ENCODE data around the gene CCDC148.

Gene CCDC148

GRCh38 chr2:158181171-158181570 is 275.4 kb downstream of the CCDC148 start:
- no peaks in the 10 kb centered on the region for H3K36me3 Mint-ChIP-seq
- H3K4me3 Mint-ChIP-seq = no peak overlapping the region
- no peak overlapping the region for H3K27ac Mint-ChIP-seq
- no peaks in the 10 kb centered on the region for H3K4me1 Mint-ChIP-seq
- H3K27me3 Mint-ChIP-seq = no peaks in the 10 kb centered on the region
- DNase-seq (ENCODE audit: low spot score in 2 of 2) (no peak), ATAC-seq (ENCODE audit: low read depth) (no peak)
- no peaks in the 10 kb centered on the region for H3K9me3 Mint-ChIP-seq

GRCh38 chr2:158179660-158180059 is 276.9 kb downstream of the CCDC148 start:
- Mint-ChIP-seq H3K9me3 (no peaks in the 10 kb centered on the region), H3K27me3 (peaks cover 5% of the 10 kb centered on the region), H3K36me3 (no peaks in the 10 kb centered on the region), H3K27ac (no peak overlapping the region), H3K4me3 (no peak overlapping the region), H3K4me1 (no peaks in the 10 kb centered on the region)
- ATAC-seq (ENCODE audit: low read depth) (no peak), DNase-seq (ENCODE audit: low spot score in 2 of 2) (no peak)

- no peak for ATAC-seq (ENCODE audit: low read depth)
- no peak for DNase-seq (ENCODE audit: low spot score in 2 of 2)
- Mint-ChIP-seq H3K27me3 (peaks cover 5% of the 10 kb centered on the region), H3K9me3 (no peaks in the 10 kb centered on the region), H3K4me3 (no peak overlapping the region), H3K4me1 (no peaks in the 10 kb centered on the region), H3K36me3 (no peaks in the 10 kb centered on the region), H3K27ac (no peak overlapping the region)
Observed at GRCh38 chr2:158178646-158179045, 277.9 kb downstream of the CCDC148 start.

- no peak for ATAC-seq (ENCODE audit: low read depth)
- H3K36me3 Mint-ChIP-seq = no peaks in the 10 kb centered on the region
Observed at GRCh38 chr2:158174956-158175355, 281.6 kb downstream of the CCDC148 start.

GRCh38 chr2:158174495-158174894 is 282.1 kb downstream of the CCDC148 start:
- H3K27ac Mint-ChIP-seq = no peak overlapping the region
- DNase-seq (ENCODE audit: low spot score in 2 of 2) = no peak
- ATAC-seq (ENCODE audit: low read depth) = no peak
- no peaks in the 10 kb centered on the region for H3K36me3 Mint-ChIP-seq
- no peak overlapping the region for H3K4me3 Mint-ChIP-seq
- no peaks in the 10 kb centered on the region for H3K9me3 Mint-ChIP-seq
- H3K27me3 Mint-ChIP-seq = peaks cover 5% of the 10 kb centered on the region
- no peaks in the 10 kb centered on the region for H3K4me1 Mint-ChIP-seq

More at GRCh38 chr2:158174956-158175355, 281.6 kb downstream of the CCDC148 start:
- H3K27me3 Mint-ChIP-seq = peaks cover 5% of the 10 kb centered on the region
- H3K4me1 Mint-ChIP-seq = no peaks in the 10 kb centered on the region
- H3K4me3 Mint-ChIP-seq = no peak overlapping the region
- H3K9me3 Mint-ChIP-seq = no peaks in the 10 kb centered on the region
- H3K27ac Mint-ChIP-seq = no peak overlapping the region
- DNase-seq (ENCODE audit: low spot score in 2 of 2) = no peak

- H3K4me1 Mint-ChIP-seq = no peaks in the 10 kb centered on the region
- DNase-seq (ENCODE audit: low spot score in 2 of 2) = no peak
- H3K9me3 Mint-ChIP-seq = no peaks in the 10 kb centered on the region
- H3K27ac Mint-ChIP-seq = no peak overlapping the region
- peaks cover 5% of the 10 kb centered on the region for H3K27me3 Mint-ChIP-seq
- H3K4me3 Mint-ChIP-seq = no peak overlapping the region
- no peaks in the 10 kb centered on the region for H3K36me3 Mint-ChIP-seq
- ATAC-seq (ENCODE audit: low read depth) = no peak
Observed at GRCh38 chr2:158172719-158173118, 283.8 kb downstream of the CCDC148 start.

- H3K36me3 Mint-ChIP-seq = no peaks in the 10 kb centered on the region
Observed at GRCh38 chr2:158154596-158154995, 302.0 kb downstream of the CCDC148 start.

GRCh38 chr2:158153270-158154015 is 303.1 kb downstream of the CCDC148 start:
- ATAC-seq (ENCODE audit: low read depth) = no peak
- Mint-ChIP-seq H3K4me1 (no peaks in the 10 kb centered on the region), H3K36me3 (no peaks in the 10 kb centered on the region), H3K27me3 (peaks cover 3% of the 10 kb centered on the region), H3K9me3 (peaks cover 1% of the 10 kb centered on the region), H3K27ac (no peak overlapping the region), H3K4me3 (no peak overlapping the region)
- DNase-seq (ENCODE audit: low spot score in 2 of 2) = no peak

More at GRCh38 chr2:158154596-158154995, 302.0 kb downstream of the CCDC148 start:
- H3K27me3 Mint-ChIP-seq = peaks cover 2% of the 10 kb centered on the region
- no peak overlapping the region for H3K27ac Mint-ChIP-seq
- DNase-seq (ENCODE audit: low spot score in 2 of 2) (no peak), ATAC-seq (ENCODE audit: low read depth) (no peak)
- no peaks in the 10 kb centered on the region for H3K9me3 Mint-ChIP-seq
- no peaks in the 10 kb centered on the region for H3K4me1 Mint-ChIP-seq
- no peak overlapping the region for H3K4me3 Mint-ChIP-seq

GRCh38 chr2:158144914-158145625 is 311.5 kb downstream of the CCDC148 start:
- H3K9me3 Mint-ChIP-seq = peaks cover 10% of the 10 kb centered on the region
- H3K36me3 Mint-ChIP-seq = no peaks in the 10 kb centered on the region
- H3K4me1 Mint-ChIP-seq = peaks cover 3% of the 10 kb centered on the region
- no peak overlapping the region for H3K27ac Mint-ChIP-seq
- peaks cover 8% of the 10 kb centered on the region for H3K27me3 Mint-ChIP-seq
- no peak overlapping the region for H3K4me3 Mint-ChIP-seq
- ATAC-seq (ENCODE audit: low read depth) (no peak), DNase-seq (ENCODE audit: low spot score in 2 of 2) (no peak)

GRCh38 chr2:158143703-158144360 is 312.7 kb downstream of the CCDC148 start:
- Mint-ChIP-seq H3K4me3 (no peak overlapping the region), H3K36me3 (no peaks in the 10 kb centered on the region), H3K27me3 (peaks cover 8% of the 10 kb centered on the region), H3K4me1 (peaks cover 3% of the 10 kb centered on the region), H3K9me3 (peaks cover 10% of the 10 kb centered on the region), H3K27ac (no peak overlapping the region)
- DNase-seq (ENCODE audit: low spot score in 2 of 2) = no peak
- no peak for ATAC-seq (ENCODE audit: low read depth)

- Mint-ChIP-seq H3K27me3 (peaks cover 5% of the 10 kb centered on the region), H3K4me1 (peaks cover 3% of the 10 kb centered on the region), H3K27ac (no peak overlapping the region), H3K9me3 (peaks cover 5% of the 10 kb centered on the region), H3K4me3 (no peak overlapping the region), H3K36me3 (no peaks in the 10 kb centered on the region)
- DNase-seq (ENCODE audit: low spot score in 2 of 2) (no peak), ATAC-seq (ENCODE audit: low read depth) (peak; percentile 35)
Observed at GRCh38 chr2:158142568-158143332, 313.8 kb downstream of the CCDC148 start.

GRCh38 chr2:158142165-158142564 is 314.4 kb downstream of the CCDC148 start:
- Mint-ChIP-seq H3K4me3 (no peak overlapping the region), H3K9me3 (peaks cover 5% of the 10 kb centered on the region), H3K36me3 (no peaks in the 10 kb centered on the region), H3K27ac (no peak overlapping the region), H3K4me1 (peaks cover 3% of the 10 kb centered on the region), H3K27me3 (peaks cover 6% of the 10 kb centered on the region)
- ATAC-seq (ENCODE audit: low read depth) = no peak
- no peak for DNase-seq (ENCODE audit: low spot score in 2 of 2)

- ATAC-seq (ENCODE audit: low read depth) (no peak), DNase-seq (ENCODE audit: low spot score in 2 of 2) (no peak)
- H3K4me3 Mint-ChIP-seq = no peak overlapping the region
- H3K4me1 Mint-ChIP-seq = peaks cover 3% of the 10 kb centered on the region
- H3K27me3 Mint-ChIP-seq = peaks cover 6% of the 10 kb centered on the region
- no peaks in the 10 kb centered on the region for H3K36me3 Mint-ChIP-seq
- no peak overlapping the region for H3K27ac Mint-ChIP-seq
- H3K9me3 Mint-ChIP-seq = no peaks in the 10 kb centered on the region
Observed at GRCh38 chr2:158140201-158140600, 316.4 kb downstream of the CCDC148 start.

- DNase-seq (ENCODE audit: low spot score in 2 of 2) = no peak
- no peak overlapping the region for H3K4me3 Mint-ChIP-seq
- no peaks in the 10 kb centered on the region for H3K36me3 Mint-ChIP-seq
- no peak for ATAC-seq (ENCODE audit: low read depth)
- H3K9me3 Mint-ChIP-seq = no peaks in the 10 kb centered on the region
- H3K4me1 Mint-ChIP-seq = peaks cover 3% of the 10 kb centered on the region
- H3K27ac Mint-ChIP-seq = no peak overlapping the region
- peaks cover 6% of the 10 kb centered on the region for H3K27me3 Mint-ChIP-seq
Observed at GRCh38 chr2:158138255-158138654, 318.3 kb downstream of the CCDC148 start.
